NB4 (cell line): ENCODE data around the gene EXOC4.

Experiments used
- DNase-seq: peaks from one replicate; pipeline ENCODE4 v3.0.0; 2010; ENCODE audit warnings: low read depth
- H3K4me3 ChIP-seq: one replicate; pipeline ENCODE4 v1.5.1; 2011; ENCODE audit warnings: mild to moderate bottlenecking, low read depth, low read length, moderate library complexity
- CTCF ChIP-seq: IDR thresholded peaks from one replicate; pipeline ENCODE4 v1.5.1; 2012; ENCODE audit warnings: low read depth, low read length
- MAX ChIP-seq: IDR thresholded peaks from 2 replicates; pipeline ENCODE4 v1.6.1; 2011; ENCODE audit warnings: low read depth, low read length
- MYC ChIP-seq: IDR thresholded peaks from 2 replicates; pipeline ENCODE4 v1.6.1; 2011; ENCODE audit warnings: low read depth, low read length
- POLR2A ChIP-seq: IDR thresholded peaks from 2 replicates; pipeline ENCODE4 v1.6.1; 2011; ENCODE audit warnings: mild to moderate bottlenecking; ENCODE audit not compliant: insufficient read length; ENCODE audit errors: extremely low read depth

EXOC4 gene

GRCh38 chr7:133477791-133478190, 224.9 kb downstream of the EXOC4 start:
- TF ChIP-seq MYC (no peak), CTCF (no peak), POLR2A (no peak), MAX (no peak)
- no peak overlapping the region for H3K4me3 ChIP-seq
- DNase-seq, result no peak

- no peak for DNase-seq
- no peak overlapping the region for H3K4me3 ChIP-seq
- no peak for TF ChIP-seq POLR2A
- no peak for TF ChIP-seq MAX
- no peak for TF ChIP-seq MYC
- no peak for TF ChIP-seq CTCF
These were observed 225.8 kb downstream of the EXOC4 start for GRCh38 chr7:133478591-133479135.

- TF ChIP-seq MYC (no peak), CTCF (no peak)
- no peak overlapping the region for H3K4me3 ChIP-seq
- DNase-seq, result no peak
These were observed 226.7 kb downstream of the EXOC4 start for GRCh38 chr7:133479456-133480065.

GRCh38 chr7:133480868-133481267, 228.0 kb downstream of the EXOC4 start:
- H3K4me3 ChIP-seq, result no peak overlapping the region
- no peak for DNase-seq
- TF ChIP-seq POLR2A, result no peak
- TF ChIP-seq MYC, result no peak
- no peak for TF ChIP-seq CTCF
- TF ChIP-seq MAX, result no peak

- DNase-seq, result peak; percentile 15
- no peak for TF ChIP-seq POLR2A
- no peak for TF ChIP-seq MAX
- no peak overlapping the region for H3K4me3 ChIP-seq
These were observed 228.8 kb downstream of the EXOC4 start for GRCh38 chr7:133481676-133482075.

- H3K4me3 ChIP-seq, result no peak overlapping the region
- TF ChIP-seq CTCF (no peak), MYC (no peak), MAX (no peak), POLR2A (no peak)
- no peak for DNase-seq
These were observed 229.7 kb downstream of the EXOC4 start for GRCh38 chr7:133482599-133482998.
